Measurements from ENCODE around the gene SREBF1. TPM values are rescaled to one million over a fixed set of nuclear protein-coding genes. Genes with fewer than 3 reads are reported as not detected.

Gene SREBF1
- total and polyA plus RNA-seq, 10 of the 15 experiments (the other 5 are each of a cell fraction or from before 2014, with no cell fraction given) = 1.4 to 84.6 (median 20.4) TPM

- no peak for TF ChIP-seq ATF3 (IDR thresholded peaks at IDR 0.05; ENCODE audit: borderline replicate concordance, extremely low read depth, low read depth, low read length)
- TF ChIP-seq CBFB (IDR thresholded peaks at IDR 0.05; ENCODE audit: low read depth) = no peak
- no peak for TF ChIP-seq SMAD5 (IDR thresholded peaks at IDR 0.05; ENCODE audit: low read depth)
These were observed 32.8 kb downstream of the SREBF1 start (continued) for GRCh38 chr17:17804007-17804406.

- H2AFZ ChIP-seq (ENCODE audit: control insufficient read depth, low read depth, low read length) = no peak overlapping the region
- no peak overlapping the region for H3K27ac ChIP-seq (ENCODE audit: control insufficient read depth, insufficient read depth)
- RAD21 ChIA-PET (ENCODE audit: unreplicated experiment) = no interaction called here
- in situ Hi-C loops (cut with MboI) (no loop called here), intact Hi-C loops (cut with micrococcal nuclease; ENCODE audit: unreplicated experiment) (no loop called here)
- H4K20me1 ChIP-seq (ENCODE audit: control insufficient read depth, insufficient read depth) = no peaks in the 10 kb centered on the region; the same call in 1 of the 2 replicates
- no peaks in the 10 kb centered on the region for H3K79me2 ChIP-seq (ENCODE audit: control insufficient read depth, insufficient read depth, low read length)
- WGBS (ENCODE audit: insufficient coverage, insufficient replicate concordance, low lambda C conversion rate, missing lambda C conversion rate) = 86% methylated on average over 13 of the region's 13 CpGs
- H3K4me3 ChIP-seq = no peak overlapping the region
- no TSS peak for BruUV-seq (replicated peaks)
- peaks cover 8 to 20% of the 10 kb centered on the region in 2 experiments; a peak in 3 of 4 replicates for H3K36me3 ChIP-seq (ENCODE audit: control insufficient read depth in 2 of 2, insufficient read depth in 2 of 2, low read length in 1 of 2)
- no peak overlapping the region for H3K9ac ChIP-seq (ENCODE audit: control insufficient read depth, insufficient read depth, low read length)
- CTCF ChIA-PET = interaction anchor here (0.6 to 0.9 kb wide), 3 partner anchors 13 to 73 kb away, joined by 3 to 4 read pairs (median 3); no protein-coding TSS in a partner anchor
- POLR2A ChIA-PET = no interaction called here
- no peaks in the 10 kb centered on the region for H3K27me3 ChIP-seq (replicated peaks in 1 of 2; ENCODE audit: control insufficient read depth in 2 of 2, insufficient read depth in 2 of 2, low read length in 1 of 2)
- no peaks in the 10 kb centered on the region for H3K4me1 ChIP-seq (ENCODE audit: control insufficient read depth, insufficient read depth, low read length)
- no peak for DNase-seq (ENCODE audit: low read depth, low spot score)
- no peaks in the 10 kb centered on the region for H3K9me3 ChIP-seq (replicated peaks; ENCODE audit: control insufficient read depth, insufficient read depth, low read length)
- SMC1A ChIA-PET (ENCODE audit: uncharacterized antibody, unreplicated experiment) = interaction anchor here (0.8 to 1.1 kb wide), 2 partner anchors 10 to 117 kb away, joined by 3 to 5 read pairs; no protein-coding TSS in a partner anchor
- H3K4me2 ChIP-seq (ENCODE audit: control insufficient read depth, insufficient read depth) = no peak overlapping the region
- no peak for FAIRE-seq
- ATAC-seq = no peak
- TF ChIP-seq ZBTB33 (IDR thresholded peaks at IDR 0.05) (no peak), STAT1 (conservative IDR thresholded peaks at IDR 0.05) (no peak), NR2C1 (IDR thresholded peaks at IDR 0.05) (no peak), ATF2 (IDR thresholded peaks at IDR 0.05; ENCODE audit: low read length) (no peak), CHD1 (IDR thresholded peaks at IDR 0.05; ENCODE audit: low read depth, low read length) (no peak), USF1 (IDR thresholded peaks at IDR 0.05; ENCODE audit: borderline replicate concordance, extremely low read length, insufficient read depth, low read depth, low read length) (no peak), POLR2AphosphoS5 (IDR thresholded peaks at IDR 0.05; ENCODE audit: low read length) (no peak), YBX1 (IDR thresholded peaks at IDR 0.05) (no peak), RELB (IDR thresholded peaks at IDR 0.05; ENCODE audit: low read depth) (no peak), MTA2 (IDR thresholded peaks at IDR 0.05; ENCODE audit: low read depth) (no peak)
These were observed 34.8 kb downstream of the SREBF1 start for GRCh38 chr17:17801800-17802481.

Measured in GM12878 (cell line).